Trophoblast cell (in vitro differentiated cells and primary cell): ENCODE data around the gene P2RX6.

ENCODE experiments used
- DNase-seq, 2 donors: peaks; one replicate each; pipeline ENCODE4 v3.0.0-alpha.2; 2016
- H2AFZ ChIP-seq: 2 replicates; pipeline ENCODE4 v1.6.1; 2013; ENCODE audit warnings: low read length, moderate library complexity, mild to moderate bottlenecking; ENCODE audit not compliant: insufficient read depth, poor library complexity
- H2AK5ac ChIP-seq: 2 replicates; pipeline ENCODE4 v1.6.1; 2013; ENCODE audit warnings: mild to moderate bottlenecking, low read length
- H2BK120ac ChIP-seq: 2 replicates; pipeline ENCODE4 v1.6.1; 2013; ENCODE audit warnings: low read length, mild to moderate bottlenecking, moderate library complexity; ENCODE audit not compliant: insufficient read depth, poor library complexity
- H2BK12ac ChIP-seq: 2 replicates; pipeline ENCODE4 v1.6.1; 2013; ENCODE audit warnings: mild to moderate bottlenecking, low read length, moderate library complexity
- H2BK5ac ChIP-seq: 2 replicates; pipeline ENCODE4 v1.6.1; 2013; ENCODE audit warnings: low read length, low read depth, moderate library complexity, mild to moderate bottlenecking; ENCODE audit not compliant: poor library complexity
- H3K14ac ChIP-seq: 2 replicates; pipeline ENCODE4 v1.6.1; 2013; ENCODE audit warnings: mild to moderate bottlenecking, low read length
- H3K18ac ChIP-seq: 2 replicates; pipeline ENCODE4 v1.6.1; 2013; ENCODE audit warnings: mild to moderate bottlenecking, low read length
- H3K23ac ChIP-seq: 2 replicates; pipeline ENCODE4 v1.6.1; 2013; ENCODE audit warnings: low read length
- H3K27ac ChIP-seq: 2 replicates; pipeline ENCODE4 v1.5.1; 2013; ENCODE audit warnings: low read depth, mild to moderate bottlenecking, inconsistent platforms, low read length, moderate library complexity
- H3K27me3 ChIP-seq: 2 replicates; pipeline ENCODE4 v1.6.1; 2013; ENCODE audit warnings: inconsistent platforms, mild to moderate bottlenecking, low read length, moderate library complexity; ENCODE audit not compliant: insufficient read depth
- H3K36me3 ChIP-seq, 2 experiments: 1 replicate in 1 of 2; 2 replicates in 1 of 2; pipeline ENCODE4 v1.6.1; 2013; ENCODE audit warnings: low read length in 2 of 2, mild to moderate bottlenecking in 2 of 2, moderate library complexity in 1 of 2; ENCODE audit not compliant: insufficient read depth in 2 of 2, control insufficient read depth in 1 of 2
- H3K4ac ChIP-seq: 2 replicates; pipeline ENCODE4 v1.6.1; 2013; ENCODE audit warnings: low read depth, mild to moderate bottlenecking, low read length, moderate library complexity
- H3K4me1 ChIP-seq, 2 experiments: 1 replicate in 1 of 2; 2 replicates in 1 of 2; pipeline ENCODE4 v1.6.1; 2013; ENCODE audit warnings: low read length in 2 of 2, mild to moderate bottlenecking in 2 of 2, moderate library complexity in 1 of 2; ENCODE audit not compliant: insufficient read depth in 2 of 2, control insufficient read depth in 1 of 2
- H3K4me2 ChIP-seq: 2 replicates; pipeline ENCODE4 v1.6.1; 2013; ENCODE audit warnings: inconsistent platforms, mild to moderate bottlenecking, low read length, moderate library complexity
- H3K4me3 ChIP-seq: 2 replicates; pipeline ENCODE4 v1.5.1; 2013; ENCODE audit warnings: mild to moderate bottlenecking, low read depth, low read length, inconsistent platforms
- H3K79me1 ChIP-seq: one replicate; pipeline ENCODE4 v1.6.1; 2013; ENCODE audit warnings: low read length
- H3K79me2 ChIP-seq: 2 replicates; pipeline ENCODE4 v1.6.1; 2013; ENCODE audit warnings: low read length, mild to moderate bottlenecking; ENCODE audit not compliant: control insufficient read depth, insufficient read depth, poor library complexity
- H3K9ac ChIP-seq: 2 replicates; pipeline ENCODE4 v1.6.1; 2013; ENCODE audit warnings: mild to moderate bottlenecking, low read length
- H3K9me3 ChIP-seq: 2 replicates; pipeline ENCODE4 v1.6.1; 2013; ENCODE audit warnings: low read depth, mild to moderate bottlenecking, control low read depth, inconsistent platforms, low read length; ENCODE audit not compliant: insufficient read depth
- H4K12ac ChIP-seq: 2 replicates; pipeline ENCODE4 v1.6.1; 2013; ENCODE audit warnings: low read depth, mild to moderate bottlenecking, low read length, moderate library complexity
- H4K8ac ChIP-seq: 2 replicates; pipeline ENCODE4 v1.6.1; 2013; ENCODE audit warnings: low read depth, mild to moderate bottlenecking, low read length, moderate library complexity
- H4K91ac ChIP-seq: one replicate; pipeline ENCODE4 v1.6.1; 2013; ENCODE audit warnings: low read depth, mild to moderate bottlenecking, low read length, moderate library complexity
- WGBS: extraction: QIAGEN DNeasy Blood & Tissue Kit; methylation state at CpG from one replicate; pipeline ENCODE4 v1.1.7; 2013; ENCODE audit warnings: missing lambda C conversion rate; ENCODE audit not compliant: insufficient read length, insufficient coverage; ENCODE audit errors: extremely low coverage; 5-methylcytosine and 5-hydroxymethylcytosine counted together

P2RX6 gene

DNA sequence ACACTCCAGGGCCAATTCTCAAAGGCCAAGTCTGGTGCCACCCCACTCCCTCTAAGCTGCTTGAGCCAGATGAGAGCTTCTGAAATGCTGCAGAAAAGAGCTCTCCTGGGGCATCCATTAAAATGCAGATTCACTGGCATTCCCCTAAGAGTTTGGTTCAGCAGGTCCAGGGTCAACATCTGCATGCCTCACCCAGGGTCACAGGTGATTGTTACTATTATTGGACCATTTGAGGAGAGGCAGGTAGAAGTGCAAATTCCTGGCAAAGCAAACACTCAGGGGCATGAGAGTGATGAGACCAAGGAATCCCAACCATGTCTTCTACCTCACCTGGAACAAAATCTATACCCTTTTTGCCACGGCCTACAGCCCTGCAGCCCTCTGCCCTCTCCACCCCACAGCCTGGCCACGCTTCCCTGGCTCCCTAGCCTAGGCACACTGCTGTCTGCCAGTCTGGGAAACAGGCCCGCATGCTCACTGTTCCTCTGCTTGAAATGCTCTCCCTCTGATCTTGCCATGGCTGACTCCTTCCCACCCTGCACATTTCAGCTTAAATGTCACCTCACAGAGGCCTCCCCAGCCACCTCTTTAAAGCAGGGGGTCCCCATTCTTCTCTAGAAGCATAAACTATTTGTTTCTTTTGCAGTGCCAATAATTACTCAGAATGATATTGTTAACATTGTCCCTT is 4.4 kb upstream of the P2RX6 start:
- H2AK5ac ChIP-seq, result no peak overlapping the region
- H3K4me3 ChIP-seq, result no peak overlapping the region
- no peaks in the 10 kb centered on the region for H3K27me3 ChIP-seq
- H3K79me2 ChIP-seq, result no peaks in the 10 kb centered on the region
- no peak overlapping the region for H4K8ac ChIP-seq
- peaks cover 14 to 16% of the 10 kb centered on the region in 2 experiments for H3K4me1 ChIP-seq
- H3K9ac ChIP-seq, result no peak overlapping the region
- peaks cover 3% of the 10 kb centered on the region for H3K79me1 ChIP-seq
- no peak overlapping the region for H3K27ac ChIP-seq
- H3K4me2 ChIP-seq, result no peak overlapping the region
- no peak overlapping the region for H2BK120ac ChIP-seq
- no peak overlapping the region for H3K4ac ChIP-seq
- no peak overlapping the region for H3K18ac ChIP-seq
- H2BK12ac ChIP-seq, result no peak overlapping the region
- DNase-seq, result no peak
- no peak overlapping the region for H4K91ac ChIP-seq
- no peak overlapping the region for H3K14ac ChIP-seq
- H3K9me3 ChIP-seq, result no peaks in the 10 kb centered on the region
- no CpG with 5 or more reads among the region's 3 CpGs for WGBS
- H3K36me3 ChIP-seq, result no peaks in the 10 kb centered on the region
- no peak overlapping the region for H4K12ac ChIP-seq
- no peak overlapping the region for H2BK5ac ChIP-seq
- no peak overlapping the region for H2AFZ ChIP-seq
- no peak overlapping the region for H3K23ac ChIP-seq

DNA sequence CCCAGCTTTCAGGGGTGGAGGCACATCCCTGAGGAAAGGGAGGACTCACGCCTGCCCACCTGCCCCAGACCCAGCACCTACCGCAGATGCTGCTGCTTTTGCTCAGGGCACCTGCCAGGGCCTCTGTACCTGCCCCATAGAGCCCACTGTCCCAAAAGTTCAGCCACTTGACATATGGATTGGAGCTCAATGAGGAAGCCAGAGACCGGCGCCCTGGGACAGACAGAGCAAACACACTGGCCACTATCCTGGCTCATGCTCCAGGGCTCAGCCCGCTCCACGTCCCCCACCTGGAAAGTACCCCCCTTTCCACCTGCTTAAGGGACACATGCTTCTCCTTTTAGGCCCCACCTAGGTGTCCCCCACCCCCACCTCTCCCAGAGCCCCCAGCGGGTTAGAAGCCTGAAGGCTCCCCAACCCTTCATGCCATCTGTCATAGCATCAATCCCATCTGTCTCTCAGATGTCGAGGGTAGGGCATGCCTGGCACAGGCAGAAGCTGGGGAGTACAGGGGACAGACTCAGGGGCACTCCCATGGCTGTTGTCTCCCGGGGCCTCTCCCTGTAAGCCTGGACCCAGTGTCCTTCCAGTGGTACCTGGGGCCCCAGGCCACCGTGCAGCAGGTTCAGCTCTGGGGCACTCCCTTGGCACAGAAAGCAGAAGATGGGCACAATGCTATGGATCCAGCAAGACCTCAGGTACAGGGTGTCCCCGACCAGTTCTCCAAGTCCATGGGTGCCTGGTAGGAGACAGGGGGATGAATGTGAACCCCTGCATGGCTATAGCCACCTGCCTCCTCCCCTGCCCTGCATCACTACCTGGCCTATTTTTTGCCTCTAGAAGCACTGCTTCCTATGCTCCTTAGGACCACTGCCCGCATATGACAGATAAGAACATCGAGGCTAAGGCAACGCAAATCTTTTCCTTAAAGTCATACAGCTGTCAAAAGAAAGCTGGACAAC is 2.2 kb upstream of the P2RX6 start:
- H3K9ac ChIP-seq, result no peak overlapping the region
- H2AK5ac ChIP-seq, result no peak overlapping the region
- H3K4ac ChIP-seq, result no peak overlapping the region
- no peak overlapping the region for H3K23ac ChIP-seq
- H3K18ac ChIP-seq, result no peak overlapping the region
- H3K9me3 ChIP-seq, result no peaks in the 10 kb centered on the region
- peaks cover 15 to 18% of the 10 kb centered on the region in 2 experiments for H3K4me1 ChIP-seq
- no peak overlapping the region for H2BK12ac ChIP-seq
- H4K91ac ChIP-seq, result no peak overlapping the region
- no peaks in the 10 kb centered on the region for H3K79me2 ChIP-seq
- no peak overlapping the region for H4K8ac ChIP-seq
- H2BK120ac ChIP-seq, result no peak overlapping the region
- H3K79me1 ChIP-seq, result peaks cover 3% of the 10 kb centered on the region
- H3K4me2 ChIP-seq, result no peak overlapping the region
- H3K4me3 ChIP-seq, result no peak overlapping the region
- DNase-seq, result no peak
- H2AFZ ChIP-seq, result no peak overlapping the region
- no peaks in the 10 kb centered on the region for H3K36me3 ChIP-seq
- H3K14ac ChIP-seq, result no peak overlapping the region
- H4K12ac ChIP-seq, result no peak overlapping the region
- H3K27ac ChIP-seq, result no peak overlapping the region
- H3K27me3 ChIP-seq, result no peaks in the 10 kb centered on the region
- H2BK5ac ChIP-seq, result no peak overlapping the region
- no CpG with 5 or more reads among the region's 14 CpGs for WGBS

DNA sequence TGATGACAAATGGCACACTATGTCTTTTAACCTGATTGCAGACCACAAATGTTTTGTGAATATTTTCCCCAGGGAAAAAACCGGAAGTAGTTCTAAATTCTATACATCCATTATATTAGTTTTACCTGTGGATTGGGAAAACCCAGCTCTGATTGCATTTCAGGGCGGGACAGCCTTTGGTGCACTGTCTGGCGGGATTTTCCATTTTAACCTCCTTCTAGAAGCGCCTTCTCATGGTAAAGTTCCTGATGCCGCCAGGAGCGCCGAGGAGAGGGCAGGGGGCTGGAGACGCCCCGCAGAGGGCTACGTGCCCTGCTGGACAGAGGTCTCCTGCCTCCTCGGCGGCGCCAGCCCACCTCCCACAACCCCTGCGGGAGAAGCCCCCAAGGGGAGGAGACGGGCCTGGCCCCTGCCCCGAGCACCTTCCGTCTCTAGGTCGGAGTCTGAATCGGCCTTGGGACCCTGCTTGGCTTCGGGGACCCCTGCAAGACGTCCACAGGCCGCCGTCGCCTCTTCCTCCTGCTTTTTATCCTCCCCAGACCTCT is 1.2 kb upstream of the P2RX6 start:
- Histone ChIP-seq H3K4me2 (peak overlapping the region; percentile 79), H2AFZ (peak overlapping the region; percentile 7), H3K9me3 (no peaks in the 10 kb centered on the region), H2BK5ac (peak overlapping the region; percentile 42), H3K4me1 (peaks cover 15 to 18% of the 10 kb centered on the region in 2 experiments), H2BK120ac (peak overlapping the region; percentile 36), H4K91ac (peak overlapping the region; percentile 49), H3K36me3 (no peaks in the 10 kb centered on the region), H3K18ac (peak overlapping the region; percentile 12), H3K4ac (no peak overlapping the region), H3K23ac (no peak overlapping the region), H2AK5ac (no peak overlapping the region), H3K14ac (no peak overlapping the region), H3K4me3 (peak overlapping the region; percentile 48), H3K27me3 (no peaks in the 10 kb centered on the region), H3K79me1 (peaks cover 3% of the 10 kb centered on the region), H3K27ac (peak overlapping the region; percentile 44), H2BK12ac (peak overlapping the region; percentile 23), H4K8ac (peak overlapping the region; percentile 25), H4K12ac (no peak overlapping the region), H3K9ac (no peak overlapping the region), H3K79me2 (no peaks in the 10 kb centered on the region)
- no CpG with 5 or more reads among the region's 24 CpGs for WGBS
- peak in 1 of 2 donors; percentile 26 for DNase-seq

DNA sequence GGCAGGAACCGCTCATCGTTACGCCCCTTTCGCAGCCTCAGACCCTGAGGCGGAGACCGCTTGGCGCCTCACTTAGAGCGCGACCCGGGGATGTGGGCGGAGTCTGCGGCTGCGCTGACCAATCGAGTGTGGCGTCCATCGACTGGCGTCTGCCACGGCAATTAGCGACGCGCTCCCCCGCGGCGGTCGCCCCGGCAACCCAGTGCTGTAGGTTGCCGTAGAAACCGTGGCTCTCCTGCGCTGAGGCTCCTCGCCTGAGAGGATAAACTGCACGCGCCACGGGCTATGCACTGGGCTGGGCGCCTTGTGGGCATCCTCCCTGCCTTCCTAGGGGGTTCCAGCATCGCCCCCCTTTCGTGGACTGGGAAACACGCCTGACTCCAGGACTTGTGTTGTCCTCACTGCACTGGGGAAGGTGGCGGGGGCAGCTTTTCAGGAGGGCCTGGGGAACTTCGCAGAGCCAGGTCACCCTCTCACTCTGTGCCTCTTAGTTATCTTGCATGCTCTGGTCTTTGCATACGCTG is 701 bp upstream of the P2RX6 start:
- peak overlapping the region; percentile 7 for H2AFZ ChIP-seq
- H2AK5ac ChIP-seq, result no peak overlapping the region
- peak overlapping the region; percentile 43 for H3K27ac ChIP-seq
- no peak overlapping the region for H3K9ac ChIP-seq
- no peak overlapping the region for H4K91ac ChIP-seq
- no peak overlapping the region for H3K14ac ChIP-seq
- H2BK120ac ChIP-seq, result no peak overlapping the region
- no peak overlapping the region for H3K18ac ChIP-seq
- H3K4ac ChIP-seq, result no peak overlapping the region
- H3K23ac ChIP-seq, result no peak overlapping the region
- H4K12ac ChIP-seq, result no peak overlapping the region
- no peaks in the 10 kb centered on the region for H3K9me3 ChIP-seq
- DNase-seq, result peak; percentile 98 to 99
- peaks cover 15 to 18% of the 10 kb centered on the region in 2 experiments for H3K4me1 ChIP-seq
- H3K36me3 ChIP-seq, result no peaks in the 10 kb centered on the region
- no CpG with 5 or more reads among the region's 40 CpGs for WGBS
- peak overlapping the region; percentile 79 for H3K4me2 ChIP-seq
- H3K4me3 ChIP-seq, result peak overlapping the region; percentile 48
- peaks cover 3% of the 10 kb centered on the region for H3K79me1 ChIP-seq
- H3K79me2 ChIP-seq, result no peaks in the 10 kb centered on the region
- H3K27me3 ChIP-seq, result no peaks in the 10 kb centered on the region
- H2BK12ac ChIP-seq, result no peak overlapping the region
- H2BK5ac ChIP-seq, result no peak overlapping the region
- H4K8ac ChIP-seq, result no peak overlapping the region
